Left lung (tissue), 10 donors: ENCODE data around the gene SYNGR4. TPM values are rescaled to one million over a fixed set of nuclear protein-coding genes. Genes with fewer than 3 reads are reported as not detected.
"Not testable (repeated sequence)": the region's sequence is repeated elsewhere in the genome, so short reads cannot be mapped to it uniquely, and the experiment has no call there.

ENCODE experiments used
- ATAC-seq: fragments of 200-7000 bp; cut with Tn5 transposase; one replicate; pipeline ENCODE4 v1.9.1; 2020; ENCODE audit warnings: moderate library complexity
- DNase-seq, 4 donors: peaks; one replicate each; pipeline ENCODE4 v3.0.0-alpha.2; 2013 to 2020
- H3K27ac ChIP-seq, 2 donors: fragments of 200-600 bp; sonication (generic) in 1 of 2; one replicate each; pipeline versions ENCODE4 v1.5.0 to v1.8.0; 2020 to 2021
- H3K27me3 ChIP-seq, 2 donors: fragments of 200-600 bp; sonication (generic) in 1 of 2; one replicate each; pipeline versions ENCODE4 v1.5.0 to v1.8.0; 2020 to 2021
- H3K36me3 ChIP-seq, 2 donors: fragments of 200-600 bp; sonication (generic) in 1 of 2; one replicate each; pipeline versions ENCODE4 v1.5.0 to v1.8.0; 2020 to 2021
- H3K4me1 ChIP-seq, 2 donors: fragments of 200-600 bp; one replicate each; pipeline ENCODE4 v1.8.0; 2021
- H3K4me3 ChIP-seq, 2 donors: fragments of 200-600 bp; sonication (generic) in 1 of 2; one replicate each; pipeline versions ENCODE4 v1.5.0 to v1.8.0; 2020 to 2021; ENCODE audit warnings: mild to moderate bottlenecking in 1 of 2
- H3K9me3 ChIP-seq, 2 donors: fragments of 200-600 bp; sonication (generic) in 1 of 2; one replicate each; pipeline versions ENCODE4 v1.5.0 to v1.8.0; 2020 to 2021
- intact Hi-C, 2 donors: fragments of 100-400 bp; cut with DNase I; formaldehyde crosslinking; loops; one replicate each; pipeline versions ENCODE4 v1.11.2 to v1.14.2; 2022
- polyA plus RNA-seq, 6 donors: library from polyadenylated mRNA; unstranded; fragments of 120-200 nt; gene quantifications; one replicate each; pipeline ENCODE4 v1.2.1, GENCODE V29; 2013; ENCODE audit not compliant: insufficient read length in 6 of 6
- total RNA-seq, 2 donors: library from RNA; stranded (reverse); fragmentation: NEBNext Ultra II Directional; extraction: Animal tissue kit (Norgen Biotek cat#: 25700); gene quantifications; one replicate each; pipeline ENCODE4 v1.2.1, GENCODE V29; 2021
- TF ChIP-seq, protein P1 (sequence below), 2 donors: fragments of 200-600 bp; sonication (generic) in 1 of 2; IDR thresholded peaks; one replicate each; pipeline versions ENCODE4 v1.5.0 to v1.8.0; 2021; ENCODE audit warnings: antibody characterized with exemption in 2 of 2
- donor health status: DM: no; HTN: yes; CAD: no.
- donor health status: DM: no; HTN: no; CAD: no.

Gene SYNGR4
- total and polyA plus RNA-seq, 8 donors = 0.14 to 0.65 TPM; not detected in 6

DNA sequence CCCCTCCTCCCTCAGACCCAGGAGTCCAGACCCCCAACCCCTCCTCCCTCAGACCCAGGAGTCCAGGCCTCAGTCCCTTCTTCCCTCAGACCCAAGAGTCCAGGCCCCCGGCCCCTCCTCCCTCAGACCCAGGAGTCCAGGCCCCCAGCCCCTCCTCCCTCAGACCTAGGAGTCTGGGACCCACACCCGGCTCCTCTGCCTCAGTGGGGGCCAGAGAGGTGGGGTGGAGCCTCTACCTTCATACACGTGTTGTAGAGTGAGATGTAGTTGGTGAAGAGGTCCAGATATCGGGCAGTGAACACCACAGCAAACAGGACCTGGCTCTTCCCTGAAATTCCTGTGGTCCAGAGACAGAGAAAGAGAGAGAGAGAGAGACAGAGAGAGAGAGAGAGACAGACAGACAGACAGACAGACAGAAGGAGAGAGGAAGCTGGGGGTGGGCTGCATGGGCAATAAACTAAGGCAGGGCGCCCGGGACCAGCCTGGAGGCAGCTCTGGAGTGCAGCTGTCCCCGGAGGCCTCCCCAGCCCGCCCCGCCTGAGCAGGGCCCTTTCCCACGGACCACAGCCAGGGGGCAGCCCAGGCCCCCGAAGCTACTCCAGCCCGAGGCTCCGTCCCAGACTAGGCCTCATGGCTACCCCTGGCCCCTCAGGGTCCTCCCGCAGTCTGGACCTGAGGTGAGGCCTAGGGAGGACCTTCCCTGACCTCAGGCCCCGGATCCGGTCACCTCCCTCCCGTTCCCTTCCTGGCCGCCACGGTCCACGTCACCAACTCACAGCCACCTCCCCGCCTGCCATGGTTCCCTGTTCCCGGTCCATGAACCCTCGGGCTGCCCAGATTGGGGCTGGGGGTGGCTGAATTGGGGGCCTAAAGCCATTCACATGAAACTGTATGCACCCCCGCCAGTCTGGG is 26.3 kb downstream of the SYNGR4 start:
- Histone ChIP-seq H3K27me3 (peaks cover 22 to 33% of the 10 kb centered on the region in 2 donors), H3K36me3 (peaks cover 0 to 41% of the 10 kb centered on the region in 2 donors), H3K4me1 (peaks cover 0 to 24% of the 10 kb centered on the region in 2 donors), H3K27ac (peak overlapping the region; percentile 82 to 84), H3K4me3 (peak overlapping the region; percentile 76 to 86), H3K9me3 (no peaks in the 10 kb centered on the region)
- TF ChIP-seq, protein P1, sequence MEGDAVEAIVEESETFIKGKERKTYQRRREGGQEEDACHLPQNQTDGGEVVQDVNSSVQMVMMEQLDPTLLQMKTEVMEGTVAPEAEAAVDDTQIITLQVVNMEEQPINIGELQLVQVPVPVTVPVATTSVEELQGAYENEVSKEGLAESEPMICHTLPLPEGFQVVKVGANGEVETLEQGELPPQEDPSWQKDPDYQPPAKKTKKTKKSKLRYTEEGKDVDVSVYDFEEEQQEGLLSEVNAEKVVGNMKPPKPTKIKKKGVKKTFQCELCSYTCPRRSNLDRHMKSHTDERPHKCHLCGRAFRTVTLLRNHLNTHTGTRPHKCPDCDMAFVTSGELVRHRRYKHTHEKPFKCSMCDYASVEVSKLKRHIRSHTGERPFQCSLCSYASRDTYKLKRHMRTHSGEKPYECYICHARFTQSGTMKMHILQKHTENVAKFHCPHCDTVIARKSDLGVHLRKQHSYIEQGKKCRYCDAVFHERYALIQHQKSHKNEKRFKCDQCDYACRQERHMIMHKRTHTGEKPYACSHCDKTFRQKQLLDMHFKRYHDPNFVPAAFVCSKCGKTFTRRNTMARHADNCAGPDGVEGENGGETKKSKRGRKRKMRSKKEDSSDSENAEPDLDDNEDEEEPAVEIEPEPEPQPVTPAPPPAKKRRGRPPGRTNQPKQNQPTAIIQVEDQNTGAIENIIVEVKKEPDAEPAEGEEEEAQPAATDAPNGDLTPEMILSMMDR (IDR thresholded peaks at IDR 0.05) = peak; percentile 60 to 70
- peak; percentile 88 for ATAC-seq
- peak; percentile 60 to 91 (median 72) for DNase-seq
- intact Hi-C loops = no loop called here

DNA sequence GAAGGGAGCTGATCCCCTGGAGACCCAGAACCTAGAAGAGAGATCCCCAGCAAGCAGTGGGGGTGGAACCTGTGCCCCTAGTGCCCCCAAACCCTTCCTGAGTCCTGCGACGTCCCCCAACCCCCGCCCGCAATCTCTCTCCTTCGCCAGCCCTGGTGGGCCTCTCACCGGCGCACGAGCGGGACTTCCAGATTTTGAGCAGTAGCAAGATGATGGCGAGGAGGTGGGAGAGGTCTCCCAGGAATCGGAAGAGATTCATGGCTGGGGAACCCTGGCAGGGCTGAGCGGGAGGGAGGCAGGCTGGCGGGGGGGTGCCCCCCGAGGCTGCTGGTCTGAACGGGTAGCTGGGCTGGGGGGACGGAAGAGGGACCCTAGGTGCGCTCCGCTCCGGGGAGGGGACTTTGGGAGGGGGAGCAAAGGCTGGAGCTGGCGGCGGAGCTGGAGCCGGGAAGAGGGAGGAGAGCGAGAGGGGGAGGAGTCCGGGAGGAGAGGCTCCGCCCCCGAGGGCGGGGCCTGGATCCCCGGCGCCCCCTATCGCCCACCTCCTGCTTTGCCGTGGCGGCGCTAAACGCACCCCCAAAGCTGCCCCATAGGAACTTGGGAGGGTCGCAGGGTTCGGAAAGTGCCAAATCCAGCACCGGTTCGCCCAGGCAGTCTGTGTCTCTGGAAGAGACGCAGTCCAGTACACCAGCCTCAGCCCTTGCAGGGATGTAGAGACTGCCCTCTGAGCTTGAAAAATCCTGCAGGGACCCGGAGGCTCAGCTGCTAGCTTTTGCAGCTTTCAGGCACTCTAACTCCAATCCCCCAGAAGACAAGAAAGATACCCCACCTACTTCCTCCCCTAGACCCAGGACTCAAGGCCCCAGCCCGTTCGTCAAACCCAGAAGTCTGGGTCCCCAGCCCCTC is 27.2 kb downstream of the SYNGR4 start, which contains the start of gene KDELR1:
Gene KDELR1, minus strand, starts transcription at position 452 of the 906 bp plus-strand sequence. Its CDS starts 193 bp downstream, at position 259.
- peaks cover 0 to 24% of the 10 kb centered on the region in 2 donors for H3K4me1 ChIP-seq
- DNase-seq (peak; percentile 84 to 92 (median 85)), ATAC-seq (peak; percentile 98)
- intact Hi-C loops = no loop called here
- no peaks in the 10 kb centered on the region for H3K9me3 ChIP-seq
- peak within 1 kb of the TSS; percentile 82 to 84 for H3K27ac ChIP-seq
- TF ChIP-seq, protein P1 (IDR thresholded peaks at IDR 0.05) = peak; percentile 90 to 91
- H3K27me3 ChIP-seq = peaks cover 31 to 42% of the 10 kb centered on the region in 2 donors
- H3K4me3 ChIP-seq = peak within 1 kb of the TSS; percentile 76 to 86
- H3K36me3 ChIP-seq = peaks cover 0 to 32% of the 10 kb centered on the region in 2 donors

DNA sequence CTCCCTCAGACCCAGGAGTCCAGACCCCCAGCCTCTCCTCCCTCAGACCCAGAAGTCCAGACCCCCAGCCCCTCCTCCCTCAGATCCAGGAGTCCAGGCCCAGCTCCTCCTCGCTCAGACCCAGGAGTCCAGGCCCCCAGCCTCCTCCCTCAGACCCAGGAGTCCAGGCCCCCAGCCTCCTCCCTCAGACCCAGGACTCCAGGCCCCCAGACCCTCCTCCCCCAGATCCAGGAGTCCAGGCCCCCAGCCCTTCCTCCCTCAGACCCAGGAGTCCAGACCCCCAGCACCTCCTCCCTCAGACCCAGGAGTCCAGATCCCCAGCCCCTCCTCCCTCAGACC is 27.8 kb downstream of the SYNGR4 start:
- peaks cover 0 to 26% of the 10 kb centered on the region in 2 donors for H3K36me3 ChIP-seq
- H3K4me3 ChIP-seq = not testable (repeated sequence)

DNA sequence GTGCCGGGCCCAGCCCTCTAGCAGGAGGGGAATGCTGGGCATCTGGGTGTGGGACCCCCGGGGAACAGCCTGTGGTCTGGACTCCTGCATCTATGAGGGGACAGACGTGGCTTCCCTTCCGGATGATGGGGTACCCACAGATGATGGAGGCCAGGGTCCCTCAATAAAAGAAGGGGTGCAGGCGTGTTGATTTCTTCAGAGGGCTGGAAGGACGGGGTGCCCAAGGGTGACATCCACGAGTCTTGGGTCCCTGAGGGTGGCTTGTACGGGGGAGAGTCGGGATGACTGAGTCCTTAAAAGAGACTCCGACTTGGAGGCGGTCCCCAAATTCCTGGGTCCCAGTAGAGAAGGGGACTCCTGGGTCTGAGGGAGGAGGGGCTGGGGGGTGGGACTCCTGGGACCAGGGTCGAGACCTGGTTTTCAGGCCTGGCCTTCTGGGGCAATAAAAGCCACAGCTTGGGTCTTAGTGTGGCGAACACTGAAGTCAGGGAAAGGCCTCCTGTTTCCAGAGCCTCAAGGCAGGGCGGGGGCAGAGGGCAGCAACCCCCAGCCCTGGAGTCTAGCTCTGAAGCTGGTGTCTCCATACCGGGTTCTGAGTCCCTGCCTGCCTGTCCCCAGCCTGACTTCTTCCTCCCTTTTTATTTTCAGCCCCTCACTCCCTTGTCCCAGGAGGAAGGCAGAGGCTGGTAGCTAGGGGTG is 28.8 kb downstream of the SYNGR4 start:
- peaks cover 0 to 38% of the 10 kb centered on the region in 2 donors for H3K4me1 ChIP-seq

More for the DNA sequence above, 27.8 kb downstream of the SYNGR4 start:
- H3K27me3 ChIP-seq = peaks cover 38 to 48% of the 10 kb centered on the region in 2 donors
- intact Hi-C loops, H3K9me3 ChIP-seq, DNase-seq, ATAC-seq, H3K27ac ChIP-seq: not testable (repeated sequence)
- H3K4me1 ChIP-seq = peaks cover 0 to 28% of the 10 kb centered on the region in 2 donors

More for the DNA sequence above, 28.8 kb downstream of the SYNGR4 start:
- Histone ChIP-seq H3K27me3 (peaks cover 44 to 59% of the 10 kb centered on the region in 2 donors), H3K4me3 (no peak overlapping the region), H3K27ac (no peak overlapping the region), H3K36me3 (peaks cover 0 to 16% of the 10 kb centered on the region in 2 donors), H3K9me3 (no peaks in the 10 kb centered on the region)
- intact Hi-C loops = no loop called here
- DNase-seq = no peak
- TF ChIP-seq, protein P1 (IDR thresholded peaks at IDR 0.05) = no peak
- ATAC-seq = no peak
